Activated CD8-positive, alpha-beta memory T cell treated with anti-CD3 and anti-CD28 coated beads, Interleukin-2, amount 50 U/mL, for 48 hours (primary cell): ENCODE data around the gene SLC5A5.
A peak's percentile ranks its signal among the peaks of the same experiment; 100 is the strongest.
"Not testable (repeated sequence)": the region's sequence is repeated elsewhere in the genome, so short reads cannot be mapped to it uniquely, and the experiment has no call there.

Experiments
- DNase-seq: peaks from one replicate; pipeline ENCODE4 v3.0.0-alpha.2; 2020

SLC5A5 gene

GRCh38 chr19:17872251-17873001 lies 681 bp downstream of the SLC5A5 start:
- DNase-seq: peak; percentile 81

- DNase-seq: peak; percentile 85
Observed at GRCh38 chr19:17873786-17874757, 2.3 kb downstream of the SLC5A5 start.

- no peak for DNase-seq
Observed at GRCh38 chr19:17874758-17875135, 3.0 kb downstream of the SLC5A5 start.

GRCh38 chr19:17877696-17878095 lies 6.0 kb downstream of the SLC5A5 start:
- DNase-seq: no peak

GRCh38 chr19:17879466-17879865 lies 7.7 kb downstream of the SLC5A5 start:
- no peak for DNase-seq

- DNase-seq: no peak
Observed at GRCh38 chr19:17881701-17882100, 10.0 kb downstream of the SLC5A5 start.

- no peak for DNase-seq
Observed at GRCh38 chr19:17883627-17884410, 12.1 kb downstream of the SLC5A5 start.

- DNase-seq: no peak
Observed at GRCh38 chr19:17886515-17886914, 14.8 kb downstream of the SLC5A5 start.

GRCh38 chr19:17887221-17887620 lies 15.5 kb downstream of the SLC5A5 start:
- not testable (repeated sequence) for DNase-seq

- DNase-seq: no peak
Observed at GRCh38 chr19:17888260-17888659, 16.5 kb downstream of the SLC5A5 start.

GRCh38 chr19:17889609-17890214 lies 18.0 kb downstream of the SLC5A5 start:
- DNase-seq: no peak

- DNase-seq: no peak
Observed at GRCh38 chr19:17893766-17894165, 22.0 kb downstream of the SLC5A5 start.

GRCh38 chr19:17902701-17903100 lies 31.0 kb downstream of the SLC5A5 start:
- no peak for DNase-seq

- DNase-seq: no peak
Observed at GRCh38 chr19:17908244-17908643, 36.5 kb downstream of the SLC5A5 start.

- no peak for DNase-seq
Observed at GRCh38 chr19:17909003-17909732, 37.4 kb downstream of the SLC5A5 start.

- no peak for DNase-seq
Observed at GRCh38 chr19:17910791-17911360, 39.1 kb downstream of the SLC5A5 start.

- no peak for DNase-seq
Observed at GRCh38 chr19:17915940-17916593, 44.3 kb downstream of the SLC5A5 start.

- not testable (repeated sequence) for DNase-seq
Observed at GRCh38 chr19:17918151-17918550, 46.4 kb downstream of the SLC5A5 start.

GRCh38 chr19:17919122-17919521 lies 47.4 kb downstream of the SLC5A5 start:
- DNase-seq: not testable (repeated sequence)

GRCh38 chr19:17920527-17920926 lies 48.8 kb downstream of the SLC5A5 start:
- DNase-seq: no peak

- no peak for DNase-seq
Observed at GRCh38 chr19:17922138-17922537, 50.4 kb downstream of the SLC5A5 start.
